Ishikawa (cell line): ENCODE results near the gene KRTAP12-2.

Source experiments
- MAX ChIP-seq: IDR thresholded peaks from 2 replicates; pipeline ENCODE4 v1.6.1; 2012
- NFIC ChIP-seq: IDR thresholded peaks from 2 replicates; pipeline ENCODE4 v1.6.1; 2012

- no peak for TF ChIP-seq NFIC
- no peak for TF ChIP-seq MAX
Observed at GRCh38 chr21:44670642-44671432, 4.1 kb upstream of the KRTAP12-2 start.
